Keratinocyte (primary cell): ENCODE results near the gene ADNP2. TPM values are rescaled to one million over a fixed set of nuclear protein-coding genes. Genes with fewer than 3 reads are reported as not detected.
A peak's percentile ranks its signal among the peaks of the same experiment; 100 is the strongest.

Experiments used
- DNase-seq: peaks from one replicate; pipeline ENCODE4 v3.0.0-alpha.2; 2011; ENCODE audit warnings: low read depth, missing footprints, low spot score
- FAIRE-seq: peaks from 2 replicates; lab custom pipeline; 2011; peaks lifted over from hg19 to GRCh38; lab: Jason Lieb, UNC
- H2AFZ ChIP-seq: 2 replicates; pipeline ENCODE4 v1.6.0; 2012; ENCODE audit warnings: low read length, control low read depth, inconsistent platforms; ENCODE audit not compliant: control insufficient read depth
- H3K27ac ChIP-seq: 2 replicates; pipeline ENCODE4 v1.5.1; 2011; ENCODE audit warnings: low read length; ENCODE audit not compliant: control insufficient read depth, insufficient read depth
- H3K27me3 ChIP-seq: 3 replicates; pipeline ENCODE4 v1.6.0; 2011; ENCODE audit warnings: low read length; ENCODE audit not compliant: control insufficient read depth, insufficient read depth; ENCODE audit errors: extremely low read depth
- H3K36me3 ChIP-seq, 2 experiments: 2 replicates in 1 of 2; 3 replicates in 1 of 2; pipeline ENCODE4 v1.5.1; 2011; ENCODE audit warnings: low read length in 2 of 2, mild to moderate bottlenecking in 1 of 2; ENCODE audit not compliant: control insufficient read depth in 2 of 2, insufficient read depth in 2 of 2; ENCODE audit errors: extremely low read depth in 1 of 2
- H3K4me1 ChIP-seq: 3 replicates; pipeline ENCODE4 v1.5.1; 2011; ENCODE audit warnings: low read length; ENCODE audit not compliant: control insufficient read depth, insufficient read depth; ENCODE audit errors: extremely low read depth
- H3K4me2 ChIP-seq: 3 replicates; pipeline ENCODE4 v1.6.0; 2011; ENCODE audit warnings: low read depth, low read length; ENCODE audit not compliant: control insufficient read depth, insufficient read depth; ENCODE audit errors: extremely low read depth
- H3K4me3 ChIP-seq, 3 experiments: fragments of 200-600 bp in 1 of 3; sonication (generic) in 1 of 3; 2 replicates in 2 of 3; 3 replicates in 1 of 3; pipeline ENCODE4 v1.5.1; 2011 to 2016; ENCODE audit warnings: low read length in 3 of 3, mild to moderate bottlenecking in 3 of 3, control low read depth in 2 of 3, inconsistent platforms in 1 of 3, low read depth in 1 of 3, mixed read lengths in 1 of 3, mixed run types in 1 of 3, moderate library complexity in 1 of 3; ENCODE audit not compliant: control insufficient read depth in 2 of 3, insufficient read depth in 2 of 3; ENCODE audit errors: extremely low read depth in 1 of 3
- H3K79me2 ChIP-seq: 2 replicates; pipeline ENCODE4 v1.6.0; 2012; ENCODE audit warnings: low read length; ENCODE audit not compliant: control insufficient read depth, insufficient read depth
- H3K9ac ChIP-seq: 3 replicates; pipeline ENCODE4 v1.6.0; 2011; ENCODE audit warnings: low read length; ENCODE audit not compliant: control insufficient read depth, insufficient read depth; ENCODE audit errors: extremely low read depth
- H3K9me1 ChIP-seq: 3 replicates; pipeline ENCODE4 v1.6.0; 2011; ENCODE audit warnings: low read length; ENCODE audit not compliant: control insufficient read depth, insufficient read depth; ENCODE audit errors: extremely low read depth
- H3K9me3 ChIP-seq: 2 replicates; pipeline ENCODE4 v1.5.1; 2012; ENCODE audit warnings: low read depth, low read length; ENCODE audit not compliant: control insufficient read depth
- H4K20me1 ChIP-seq: 3 replicates; pipeline ENCODE4 v1.6.0; 2011; ENCODE audit warnings: low read length; ENCODE audit not compliant: control insufficient read depth, insufficient read depth; ENCODE audit errors: extremely low read depth
- EZH2 ChIP-seq: IDR thresholded peaks from one replicate; pipeline ENCODE4 v1.6.1; 2012; ENCODE audit warnings: inconsistent platforms, mild to moderate bottlenecking, low read length, moderate library complexity
- dilution Hi-C: fragments of 300-500 bp; cut with MboI; formaldehyde crosslinking; loops from one replicate; pipeline ENCODE4 v1.7.0; 2020; ENCODE audit warnings: low sequenced_read_pairs; ENCODE audit not compliant: extremely low pct_ligation_motif_present
- polyA plus RNA-seq, 5 experiments: library from polyadenylated mRNA; depleted of rRNA in 3 of 5; stranded (reverse) in 3 of 5; stranded (forward) in 1 of 5; unstranded in 1 of 5; fragments of >200 nt; gene quantifications; 1 replicate in 1 of 5; 2 replicates in 3 of 5; 3 replicates in 1 of 5; pipeline versions ENCODE4 v1.2.1 to v1.2.3, GENCODE V29; 2011 to 2012; ENCODE audit warnings: missing spikeins in 2 of 5, low read depth in 1 of 5, low replicate concordance in 1 of 5
- TF ChIP-seq, protein P1 (sequence below), 3 experiments: IDR thresholded peaks in 1 of 3; conservative IDR thresholded peaks in 1 of 3; optimal IDR thresholded peaks in 1 of 3; 2 replicates in 2 of 3; 3 replicates in 1 of 3; pipeline versions ENCODE3 to v1.5.1; 2011; ENCODE audit warnings: low read length in 3 of 3, mild to moderate bottlenecking in 3 of 3, moderate library complexity in 2 of 3, control low read depth in 1 of 3, inconsistent platforms in 1 of 3; ENCODE audit not compliant: insufficient read depth in 2 of 3; ENCODE audit errors: extremely low read depth in 1 of 3

Gene ADNP2
- polyA plus RNA-seq, 1 donor (not counting 4 experiments of a cell fraction or from before 2014, with no cell fraction given) = 11.3 TPM

DNA sequence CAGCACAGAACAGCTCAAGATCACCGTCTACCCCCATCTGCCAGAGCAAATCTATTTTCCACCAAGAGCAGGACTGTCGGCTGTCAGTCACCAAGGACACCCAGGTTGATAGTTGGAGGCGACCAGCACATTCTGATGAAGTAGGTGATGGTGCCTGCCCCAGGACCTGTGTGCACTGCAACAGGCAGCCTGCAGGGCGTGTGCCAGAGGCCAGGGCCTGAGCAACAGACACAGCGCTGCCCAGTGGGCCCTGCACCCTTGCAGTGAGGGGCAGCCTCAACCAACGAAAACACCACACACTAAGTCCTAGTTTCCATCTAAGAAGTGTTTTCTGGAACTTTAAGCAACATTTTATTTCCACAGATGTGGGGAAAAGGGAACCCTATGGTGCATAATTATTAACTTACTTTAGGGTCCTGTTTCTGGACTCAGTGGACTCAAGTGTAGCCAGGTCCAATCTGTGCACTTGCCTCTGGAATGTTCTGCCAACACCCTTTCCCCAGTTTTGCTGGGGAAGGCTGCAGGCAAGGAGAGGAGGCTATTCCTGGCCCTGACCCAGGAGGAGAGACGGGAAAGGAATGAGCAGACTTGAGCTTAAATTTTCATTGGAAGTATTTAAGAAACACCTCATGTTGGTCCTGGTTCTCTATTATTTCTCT, 61.5 kb downstream of the ADNP2 start:
- DNase-seq (no peak), FAIRE-seq (no peak)
- no peaks in the 10 kb centered on the region for H3K9me3 ChIP-seq
- H2AFZ ChIP-seq = no peak overlapping the region
- H3K9ac ChIP-seq = peak overlapping the region; percentile 57
- H3K79me2 ChIP-seq = peaks cover 7% of the 10 kb centered on the region
- dilution Hi-C loops = no loop called here
- no peaks in the 10 kb centered on the region for H3K9me1 ChIP-seq
- peak overlapping the region; percentile 79 for H3K4me2 ChIP-seq
- no peak for TF ChIP-seq EZH2
- TF ChIP-seq, protein P1, sequence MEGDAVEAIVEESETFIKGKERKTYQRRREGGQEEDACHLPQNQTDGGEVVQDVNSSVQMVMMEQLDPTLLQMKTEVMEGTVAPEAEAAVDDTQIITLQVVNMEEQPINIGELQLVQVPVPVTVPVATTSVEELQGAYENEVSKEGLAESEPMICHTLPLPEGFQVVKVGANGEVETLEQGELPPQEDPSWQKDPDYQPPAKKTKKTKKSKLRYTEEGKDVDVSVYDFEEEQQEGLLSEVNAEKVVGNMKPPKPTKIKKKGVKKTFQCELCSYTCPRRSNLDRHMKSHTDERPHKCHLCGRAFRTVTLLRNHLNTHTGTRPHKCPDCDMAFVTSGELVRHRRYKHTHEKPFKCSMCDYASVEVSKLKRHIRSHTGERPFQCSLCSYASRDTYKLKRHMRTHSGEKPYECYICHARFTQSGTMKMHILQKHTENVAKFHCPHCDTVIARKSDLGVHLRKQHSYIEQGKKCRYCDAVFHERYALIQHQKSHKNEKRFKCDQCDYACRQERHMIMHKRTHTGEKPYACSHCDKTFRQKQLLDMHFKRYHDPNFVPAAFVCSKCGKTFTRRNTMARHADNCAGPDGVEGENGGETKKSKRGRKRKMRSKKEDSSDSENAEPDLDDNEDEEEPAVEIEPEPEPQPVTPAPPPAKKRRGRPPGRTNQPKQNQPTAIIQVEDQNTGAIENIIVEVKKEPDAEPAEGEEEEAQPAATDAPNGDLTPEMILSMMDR (optimal IDR thresholded peaks at IDR 0.05 in 1 of 3, IDR thresholded peaks at IDR 0.05 in 1 of 3, conservative IDR thresholded peaks at IDR 0.05 in 1 of 3; ENCODE audit: extremely low read depth in 1 of 3, insufficient read depth in 2 of 3, low read length in 3 of 3) = no peak
- peaks cover 28% of the 10 kb centered on the region for H3K4me1 ChIP-seq
- peak overlapping the region; percentile 58 for H3K27ac ChIP-seq
- H4K20me1 ChIP-seq = no peaks in the 10 kb centered on the region
- H3K27me3 ChIP-seq = no peaks in the 10 kb centered on the region
- no peak overlapping the region for H3K4me3 ChIP-seq
- peaks cover 0 to 2% of the 10 kb centered on the region in 2 experiments for H3K36me3 ChIP-seq

DNA sequence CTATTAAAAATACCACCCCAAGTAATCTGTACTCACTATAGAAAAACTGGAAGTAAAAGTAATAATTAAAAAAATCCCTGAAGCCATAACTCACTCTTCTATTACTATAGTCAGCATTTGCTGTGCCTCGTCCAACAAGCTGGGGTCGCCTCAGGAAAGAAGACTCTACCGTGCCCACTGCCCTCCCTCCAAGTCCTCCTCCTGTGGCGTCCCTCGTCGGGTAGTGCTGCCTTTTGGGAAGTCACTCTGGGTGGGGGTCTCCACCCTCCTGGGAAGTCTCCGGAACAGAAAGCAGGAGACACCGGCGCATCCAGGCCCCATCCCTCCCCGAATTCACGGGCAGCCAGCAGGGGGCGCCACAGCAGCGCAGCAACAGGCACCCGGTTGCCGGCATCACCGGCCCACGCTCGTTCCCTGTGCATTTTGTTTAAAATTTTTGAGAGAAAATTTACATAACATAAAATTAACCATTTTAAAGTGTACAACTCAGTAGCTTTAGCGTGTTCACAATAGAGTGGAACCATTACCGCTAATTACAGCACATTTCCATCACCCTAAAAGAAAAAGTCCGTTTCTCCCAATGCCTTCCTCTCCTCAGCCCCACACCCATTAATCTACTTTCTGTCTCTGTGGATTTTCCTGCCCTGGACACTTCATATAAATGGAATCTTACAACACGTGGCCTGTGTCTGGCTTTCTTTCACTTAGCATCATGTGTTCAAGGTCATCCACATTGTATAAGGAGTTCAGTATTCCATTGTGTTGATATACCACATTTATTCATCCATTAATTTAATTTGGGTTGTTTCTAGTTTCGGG, 62.2 kb downstream of the ADNP2 start:
- peaks cover 0 to 2% of the 10 kb centered on the region in 2 experiments for H3K36me3 ChIP-seq
- dilution Hi-C loops = no loop called here
- peaks cover 10% of the 10 kb centered on the region for H3K79me2 ChIP-seq
- DNase-seq (no peak), FAIRE-seq (no peak)
- peak overlapping the region; percentile 57 for H3K9ac ChIP-seq
- peak overlapping the region; percentile 58 for H3K27ac ChIP-seq
- no peaks in the 10 kb centered on the region for H3K9me3 ChIP-seq
- peak overlapping the region in 2 of 3 experiments; percentile 19 to 51 for H3K4me3 ChIP-seq
- H4K20me1 ChIP-seq = no peaks in the 10 kb centered on the region
- TF ChIP-seq, protein P1 (optimal IDR thresholded peaks at IDR 0.05 in 1 of 3, IDR thresholded peaks at IDR 0.05 in 1 of 3, conservative IDR thresholded peaks at IDR 0.05 in 1 of 3; ENCODE audit: extremely low read depth in 1 of 3, insufficient read depth in 2 of 3, low read length in 3 of 3) = peak in 2 of 3 experiments; percentile 89 to 96
- no peak for TF ChIP-seq EZH2
- peaks cover 2% of the 10 kb centered on the region for H3K9me1 ChIP-seq
- peaks cover 35% of the 10 kb centered on the region for H3K4me1 ChIP-seq
- peak overlapping the region; percentile 61 for H2AFZ ChIP-seq
- H3K27me3 ChIP-seq = no peaks in the 10 kb centered on the region
- H3K4me2 ChIP-seq = peak overlapping the region; percentile 79
